Fibroblast of the aortic adventitia (primary cell): ENCODE results near the gene CRIP2. TPM values are rescaled to one million over a fixed set of nuclear protein-coding genes. Genes with fewer than 3 reads are reported as not detected.

Source experiments
- DNase-seq: peaks from one replicate; pipeline ENCODE4 v3.0.0-alpha.2; 2010; ENCODE audit warnings: low read depth
- H3K4me3 ChIP-seq: 2 replicates; pipeline ENCODE4 v1.5.1; 2011; ENCODE audit warnings: low read depth, mild to moderate bottlenecking, control low read depth, low read length, moderate library complexity
- total RNA-seq: library from RNA; depleted of rRNA; stranded (reverse); fragments of >200 nt; gene quantifications from 2 replicates; pipeline ENCODE4 v1.2.3, GENCODE V29; 2012; ENCODE audit warnings: low replicate concordance
- TF ChIP-seq, protein P1 (sequence below): IDR thresholded peaks from 2 replicates; pipeline ENCODE4 v1.5.1; 2011; ENCODE audit warnings: mild to moderate bottlenecking, low read length, control low read depth, inconsistent platforms; ENCODE audit not compliant: insufficient read depth

Gene CRIP2
- total RNA-seq, 1 donor: 54.3 TPM

DNA sequence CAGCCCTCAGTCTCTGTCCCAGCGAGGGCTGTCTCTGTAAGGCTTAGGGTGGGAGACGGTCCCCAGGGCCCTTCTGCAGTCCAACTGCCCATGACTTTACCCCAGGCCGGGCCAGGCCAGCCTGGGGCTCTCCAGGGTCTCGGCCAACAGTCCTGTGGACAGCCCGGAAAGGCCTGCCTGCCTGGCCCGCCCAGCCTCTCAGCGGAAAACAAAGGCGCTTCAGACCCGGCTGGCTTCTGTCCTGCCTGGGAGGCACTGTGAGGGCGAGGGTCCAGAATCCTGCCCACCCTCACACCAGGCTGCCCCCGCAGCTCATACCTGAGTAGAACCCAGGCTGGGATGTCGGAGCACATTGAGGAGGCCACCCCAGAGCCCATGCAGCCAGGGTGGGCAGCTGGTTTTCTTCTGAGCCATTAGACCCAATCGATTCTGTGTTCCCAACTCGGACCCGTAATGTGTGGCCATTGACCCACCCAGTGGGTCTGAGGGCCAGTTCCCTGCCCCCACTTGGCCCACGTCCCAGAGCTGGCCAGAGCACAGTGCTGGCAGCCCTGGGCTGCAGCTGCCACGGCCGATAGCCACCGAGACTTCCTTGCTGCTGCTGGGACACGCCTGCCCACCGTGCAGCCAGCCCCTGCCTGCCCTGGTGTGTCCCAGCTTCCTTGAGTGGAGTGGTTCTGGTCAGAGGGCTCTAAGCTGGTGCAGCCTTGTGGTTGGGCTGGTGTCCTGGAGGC lies 1.6 kb downstream of the CRIP2 start:
- peak overlapping the region; percentile 76 for H3K4me3 ChIP-seq
- TF ChIP-seq, protein P1, sequence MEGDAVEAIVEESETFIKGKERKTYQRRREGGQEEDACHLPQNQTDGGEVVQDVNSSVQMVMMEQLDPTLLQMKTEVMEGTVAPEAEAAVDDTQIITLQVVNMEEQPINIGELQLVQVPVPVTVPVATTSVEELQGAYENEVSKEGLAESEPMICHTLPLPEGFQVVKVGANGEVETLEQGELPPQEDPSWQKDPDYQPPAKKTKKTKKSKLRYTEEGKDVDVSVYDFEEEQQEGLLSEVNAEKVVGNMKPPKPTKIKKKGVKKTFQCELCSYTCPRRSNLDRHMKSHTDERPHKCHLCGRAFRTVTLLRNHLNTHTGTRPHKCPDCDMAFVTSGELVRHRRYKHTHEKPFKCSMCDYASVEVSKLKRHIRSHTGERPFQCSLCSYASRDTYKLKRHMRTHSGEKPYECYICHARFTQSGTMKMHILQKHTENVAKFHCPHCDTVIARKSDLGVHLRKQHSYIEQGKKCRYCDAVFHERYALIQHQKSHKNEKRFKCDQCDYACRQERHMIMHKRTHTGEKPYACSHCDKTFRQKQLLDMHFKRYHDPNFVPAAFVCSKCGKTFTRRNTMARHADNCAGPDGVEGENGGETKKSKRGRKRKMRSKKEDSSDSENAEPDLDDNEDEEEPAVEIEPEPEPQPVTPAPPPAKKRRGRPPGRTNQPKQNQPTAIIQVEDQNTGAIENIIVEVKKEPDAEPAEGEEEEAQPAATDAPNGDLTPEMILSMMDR: no peak
- DNase-seq: peak; percentile 42

DNA sequence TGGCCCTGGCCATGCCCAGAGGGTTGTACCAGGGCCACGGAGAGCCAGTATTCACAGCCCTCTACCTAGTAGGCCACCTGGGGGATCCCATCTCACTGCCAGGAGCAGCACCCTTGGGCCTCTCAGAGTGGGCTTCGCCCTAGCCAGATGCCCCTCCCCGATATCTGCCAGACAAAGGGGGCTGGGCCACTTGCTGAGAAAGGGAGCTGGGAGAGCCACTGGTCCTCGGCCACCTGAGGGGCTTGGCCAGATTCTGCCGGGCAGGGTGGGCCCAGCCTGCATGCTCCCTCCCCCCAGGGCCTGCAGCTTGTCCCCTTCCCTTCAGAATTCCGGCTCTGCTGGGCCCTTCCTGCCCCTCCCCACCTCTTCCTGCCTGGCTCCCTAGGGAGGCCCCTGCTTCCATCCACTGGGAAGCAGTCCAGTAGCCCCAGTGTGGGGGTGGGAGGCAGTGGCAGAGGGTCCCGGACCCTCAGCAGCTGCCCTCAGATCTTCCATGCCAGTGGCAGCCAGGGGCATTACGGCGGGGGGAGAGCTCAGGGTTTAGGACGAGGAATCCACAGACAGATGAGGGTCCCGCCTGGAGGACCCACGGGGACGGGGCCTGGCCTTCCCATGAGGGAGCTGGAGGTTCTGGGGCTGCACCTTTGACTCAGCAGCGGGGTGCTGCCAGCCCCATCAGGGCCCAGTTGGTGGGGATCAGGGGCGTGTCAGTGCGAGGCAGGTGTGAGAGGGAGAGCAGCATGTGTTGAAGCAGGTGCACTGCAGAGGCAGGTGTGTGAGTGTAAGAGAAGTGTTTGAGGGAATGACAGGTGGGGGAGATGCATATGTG lies 2.4 kb downstream of the CRIP2 start:
- no peak for DNase-seq
- TF ChIP-seq, protein P1: no peak
- peak overlapping the region; percentile 76 for H3K4me3 ChIP-seq

DNA sequence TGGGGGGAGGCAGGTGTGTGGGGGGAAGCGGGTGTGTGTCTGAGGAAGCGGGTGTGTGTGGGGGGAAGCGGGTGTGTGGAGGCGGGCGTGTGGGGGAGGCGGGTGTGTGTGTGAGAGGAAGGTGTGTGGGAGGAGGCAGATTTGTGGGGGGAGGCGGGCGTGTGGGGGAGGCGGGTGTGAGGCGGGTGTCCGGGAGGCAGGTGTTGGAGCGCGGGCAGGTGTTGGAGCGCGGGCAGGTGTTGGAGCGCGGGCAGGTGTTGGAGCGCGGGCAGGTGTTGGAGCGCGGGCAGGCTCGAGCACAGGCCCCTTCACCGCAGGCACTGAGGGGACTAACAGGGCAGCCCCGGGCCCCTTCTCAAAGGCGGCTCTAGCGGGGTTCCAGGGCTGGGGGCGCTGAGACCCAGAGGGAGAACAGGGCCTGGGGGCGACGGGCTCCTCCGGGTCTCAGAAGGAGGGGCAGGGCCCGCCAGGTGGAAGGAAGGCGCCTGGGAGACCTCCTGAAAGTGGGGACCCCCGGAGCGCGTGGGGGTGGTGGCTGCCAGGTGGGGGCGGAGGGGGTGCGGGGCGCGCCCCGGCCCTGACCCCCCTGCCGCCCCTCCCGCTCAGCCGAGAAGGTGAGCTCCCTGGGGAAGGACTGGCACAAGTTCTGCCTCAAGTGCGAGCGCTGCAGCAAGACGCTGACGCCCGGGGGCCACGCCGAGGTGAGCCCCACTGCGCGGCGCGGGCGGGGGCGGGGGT lies 3.2 kb downstream of the CRIP2 start:
- H3K4me3 ChIP-seq: no peak overlapping the region
- DNase-seq: no peak
- TF ChIP-seq, protein P1: no peak

DNA sequence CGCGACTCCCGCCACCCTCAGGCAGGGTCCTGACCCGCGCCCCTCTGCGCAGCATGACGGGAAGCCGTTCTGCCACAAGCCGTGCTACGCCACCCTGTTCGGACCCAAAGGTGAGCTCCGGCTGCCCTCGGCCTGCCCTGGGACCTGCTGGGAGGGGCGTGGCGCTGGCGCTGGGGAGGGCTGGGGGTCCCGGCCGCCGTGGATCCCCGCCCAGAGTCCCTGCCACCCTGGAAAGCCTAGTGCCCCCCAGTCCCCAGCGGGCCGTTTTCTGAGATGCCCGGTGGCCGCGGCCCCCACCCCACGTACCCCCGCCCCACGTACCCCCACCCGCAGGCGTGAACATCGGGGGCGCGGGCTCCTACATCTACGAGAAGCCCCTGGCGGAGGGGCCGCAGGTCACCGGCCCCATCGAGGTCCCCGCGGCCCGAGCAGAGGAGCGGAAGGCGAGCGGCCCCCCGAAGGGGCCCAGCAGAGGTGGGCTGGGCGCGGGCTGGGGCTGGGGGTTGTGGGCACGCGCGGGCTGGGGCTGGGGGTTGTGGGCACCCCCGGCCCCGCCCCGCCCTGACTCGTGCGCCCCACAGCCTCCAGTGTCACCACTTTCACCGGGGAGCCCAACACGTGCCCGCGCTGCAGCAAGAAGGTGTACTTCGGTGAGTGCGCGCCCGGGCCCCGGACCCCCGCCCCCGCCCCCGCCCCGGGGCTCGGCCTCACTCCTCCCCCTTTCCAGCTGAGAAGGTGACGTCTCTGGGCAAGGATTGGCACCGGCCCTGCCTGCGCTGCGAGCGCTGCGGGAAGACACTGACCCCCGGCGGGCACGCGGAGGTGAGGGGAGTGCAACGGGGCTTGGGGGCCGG lies 4.0 kb downstream of the CRIP2 start:
- DNase-seq: no peak
- no peak overlapping the region for H3K4me3 ChIP-seq
- TF ChIP-seq, protein P1: no peak

DNA sequence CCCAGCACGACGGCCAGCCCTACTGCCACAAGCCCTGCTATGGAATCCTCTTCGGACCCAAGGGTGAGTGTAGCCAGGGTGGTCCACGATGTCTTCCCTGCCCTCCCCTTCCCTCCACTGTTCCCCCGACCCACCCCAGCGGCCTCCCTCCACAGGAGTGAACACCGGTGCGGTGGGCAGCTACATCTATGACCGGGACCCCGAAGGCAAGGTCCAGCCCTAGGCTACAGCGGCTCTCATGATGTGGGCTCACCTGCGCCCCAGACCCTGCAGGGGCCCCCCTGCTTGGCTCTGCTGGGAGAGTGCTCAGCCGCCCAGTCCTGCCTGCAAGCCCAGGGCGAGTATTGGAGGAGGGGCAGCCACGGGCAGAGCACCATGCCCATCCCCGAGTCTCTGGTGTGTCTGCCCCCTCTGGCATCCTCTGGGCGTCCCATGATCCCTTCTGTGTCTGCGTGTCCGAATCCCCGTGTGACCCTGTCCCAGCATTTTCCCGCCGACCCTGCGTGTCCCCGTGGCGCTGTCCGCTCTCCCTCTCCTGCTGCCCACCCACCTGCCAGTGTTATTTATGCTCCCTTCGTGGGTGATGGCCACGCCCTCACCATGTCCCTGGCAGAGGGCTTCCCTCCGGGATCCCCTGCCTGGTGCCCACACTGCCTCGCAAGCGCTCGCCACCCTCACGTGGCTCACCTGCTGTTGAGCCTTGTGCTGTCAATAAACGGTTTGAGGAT lies 5.0 kb downstream of the CRIP2 start:
- TF ChIP-seq, protein P1: no peak
- DNase-seq: no peak
- no peak overlapping the region for H3K4me3 ChIP-seq
